NB4 (cell line): ENCODE data around the gene CCDC187.

ENCODE experiments used
- DNase-seq: peaks from one replicate; pipeline ENCODE4 v3.0.0; 2010; ENCODE audit warnings: low read depth
- H3K4me3 ChIP-seq: one replicate; pipeline ENCODE4 v1.5.1; 2011; ENCODE audit warnings: mild to moderate bottlenecking, low read depth, low read length, moderate library complexity
- CTCF ChIP-seq: IDR thresholded peaks from one replicate; pipeline ENCODE4 v1.5.1; 2012; ENCODE audit warnings: low read depth, low read length
- MAX ChIP-seq: IDR thresholded peaks from 2 replicates; pipeline ENCODE4 v1.6.1; 2011; ENCODE audit warnings: low read depth, low read length
- MYC ChIP-seq: IDR thresholded peaks from 2 replicates; pipeline ENCODE4 v1.6.1; 2011; ENCODE audit warnings: low read depth, low read length
- POLR2A ChIP-seq: IDR thresholded peaks from 2 replicates; pipeline ENCODE4 v1.6.1; 2011; ENCODE audit warnings: mild to moderate bottlenecking; ENCODE audit not compliant: insufficient read length; ENCODE audit errors: extremely low read depth

The CCDC187 gene

GRCh38 chr9:136290508-136291000 lies 13.3 kb downstream of the CCDC187 start:
- no peak for DNase-seq
- H3K4me3 ChIP-seq, result no peak overlapping the region
- TF ChIP-seq POLR2A, result no peak
- no peak for TF ChIP-seq CTCF
- no peak for TF ChIP-seq MYC
- no peak for TF ChIP-seq MAX

- no peak overlapping the region for H3K4me3 ChIP-seq
- DNase-seq, result no peak
- TF ChIP-seq MAX, result no peak
- TF ChIP-seq CTCF, result no peak
- no peak for TF ChIP-seq POLR2A
- no peak for TF ChIP-seq MYC
Measured at GRCh38 chr9:136289651-136290507, 14.0 kb downstream of the CCDC187 start.

- no peak for DNase-seq
- no peak overlapping the region for H3K4me3 ChIP-seq
- TF ChIP-seq CTCF (no peak), POLR2A (no peak)
Measured at GRCh38 chr9:136287960-136288753, 15.7 kb downstream of the CCDC187 start.

GRCh38 chr9:136286987-136287379 lies 16.9 kb downstream of the CCDC187 start:
- no peak overlapping the region for H3K4me3 ChIP-seq
- TF ChIP-seq MAX, result no peak
- TF ChIP-seq MYC, result no peak
- TF ChIP-seq CTCF, result no peak
- no peak for TF ChIP-seq POLR2A
- DNase-seq, result no peak

- H3K4me3 ChIP-seq, result no peak overlapping the region
- no peak for DNase-seq
- TF ChIP-seq MYC, result no peak
- TF ChIP-seq MAX, result no peak
- TF ChIP-seq CTCF, result no peak
- TF ChIP-seq POLR2A, result no peak
Measured at GRCh38 chr9:136286359-136286986, 17.4 kb downstream of the CCDC187 start.
